Right atrium auricular region (tissue), 2 donors: ENCODE results near the gene RNF144A. TPM values are rescaled to one million over a fixed set of nuclear protein-coding genes. Genes with fewer than 3 reads are reported as not detected.

Source experiments
- DNase-seq: peaks from one replicate; pipeline ENCODE4 v3.0.0-alpha.2; 2019; ENCODE audit warnings: low spot score
- H3K27ac ChIP-seq, 2 donors: fragments of 200-600 bp; sonication (generic); 1 replicate in 1 of 2; 2 replicates in 1 of 2; pipeline ENCODE4 v1.5.1; 2016 to 2019
- H3K27me3 ChIP-seq, 2 donors: fragments of 200-600 bp; sonication (generic); one replicate each; pipeline versions ENCODE4 v1.5.1 to v1.6.0; 2017 to 2019
- H3K36me3 ChIP-seq: fragments of 200-600 bp; sonication (generic); one replicate; pipeline ENCODE4 v1.5.1; 2016
- H3K4me1 ChIP-seq, 2 donors: fragments of 200-600 bp; sonication (generic); one replicate each; pipeline versions ENCODE4 v1.5.1 to v1.6.0; 2017 to 2019
- H3K4me3 ChIP-seq, 2 donors: fragments of 200-600 bp; sonication (generic); 1 replicate in 1 of 2; 2 replicates in 1 of 2; pipeline ENCODE4 v1.5.1; 2017 to 2019; ENCODE audit warnings: mild to moderate bottlenecking in 1 of 2, moderate library complexity in 1 of 2
- H3K9me3 ChIP-seq, 2 donors: fragments of 200-600 bp; sonication (generic); one replicate each; pipeline ENCODE4 v1.5.1; 2019
- CTCF ChIP-seq, 2 donors: fragments of 200-600 bp; sonication (generic); IDR thresholded peaks; one replicate each; pipeline ENCODE4 v1.5.1; 2019; ENCODE audit warnings: antibody characterized with exemption in 2 of 2
- total RNA-seq, 2 donors: library from RNA; depleted of rRNA; stranded (reverse); fragments of >200 nt; gene quantifications; one replicate each; pipeline ENCODE4 v1.1.0, GENCODE V29; 2016

Gene RNF144A
- total RNA-seq, 2 donors from 2014 or later: 8.2 to 12.6 TPM

- Histone ChIP-seq H3K27ac (no peak overlapping the region), H3K9me3 (no peaks in the 10 kb centered on the region), H3K36me3 (no peaks in the 10 kb centered on the region), H3K27me3 (no peaks in the 10 kb centered on the region), H3K4me3 (no peak overlapping the region), H3K4me1 (peaks cover 0 to 9% of the 10 kb centered on the region in 2 donors)
- DNase-seq: no peak
- no peak for TF ChIP-seq CTCF (IDR thresholded peaks at IDR 0.05)
Measured at GRCh38 chr2:6970551-6970950, 53.3 kb downstream of the RNF144A start.

GRCh38 chr2:6970976-6971480 is 53.8 kb downstream of the RNF144A start:
- Histone ChIP-seq H3K4me1 (peaks cover 0 to 9% of the 10 kb centered on the region in 2 donors), H3K27ac (no peak overlapping the region), H3K4me3 (no peak overlapping the region), H3K36me3 (no peaks in the 10 kb centered on the region), H3K27me3 (no peaks in the 10 kb centered on the region), H3K9me3 (no peaks in the 10 kb centered on the region)
- no peak for TF ChIP-seq CTCF (IDR thresholded peaks at IDR 0.05)
- DNase-seq: no peak

GRCh38 chr2:6971502-6971901 is 54.3 kb downstream of the RNF144A start:
- DNase-seq: no peak
- peaks cover 0 to 9% of the 10 kb centered on the region in 2 donors for H3K4me1 ChIP-seq
- no peak for TF ChIP-seq CTCF (IDR thresholded peaks at IDR 0.05)
- no peaks in the 10 kb centered on the region for H3K9me3 ChIP-seq
- H3K4me3 ChIP-seq: no peak overlapping the region
- no peak overlapping the region for H3K27ac ChIP-seq
- H3K36me3 ChIP-seq: no peaks in the 10 kb centered on the region
- H3K27me3 ChIP-seq: no peaks in the 10 kb centered on the region

- H3K4me3 ChIP-seq: no peak overlapping the region
- no peaks in the 10 kb centered on the region for H3K9me3 ChIP-seq
- DNase-seq: peak; percentile 4
- H3K4me1 ChIP-seq: peaks cover 0 to 15% of the 10 kb centered on the region in 2 donors
- H3K27ac ChIP-seq: no peak overlapping the region
- H3K27me3 ChIP-seq: no peaks in the 10 kb centered on the region
- H3K36me3 ChIP-seq: no peaks in the 10 kb centered on the region
- no peak for TF ChIP-seq CTCF (IDR thresholded peaks at IDR 0.05)
Measured at GRCh38 chr2:6972067-6972710, 55.0 kb downstream of the RNF144A start.

- no peak for TF ChIP-seq CTCF (IDR thresholded peaks at IDR 0.05)
- H3K9me3 ChIP-seq: no peaks in the 10 kb centered on the region
- H3K4me3 ChIP-seq: no peak overlapping the region
- H3K27ac ChIP-seq: no peak overlapping the region
- DNase-seq: no peak
- H3K27me3 ChIP-seq: no peaks in the 10 kb centered on the region
- H3K4me1 ChIP-seq: peaks cover 0 to 18% of the 10 kb centered on the region in 2 donors
- H3K36me3 ChIP-seq: no peaks in the 10 kb centered on the region
Measured at GRCh38 chr2:6973895-6974545, 56.8 kb downstream of the RNF144A start.
